ENCODE results near the gene BCL11B.

- TF ChIP-seq CTCF (conservative IDR thresholded peaks at IDR 0.05; ENCODE audit: low read length) (no peak), EZH2phosphoT487 (IDR thresholded peaks at IDR 0.05; ENCODE audit: borderline replicate concordance, low read depth, low read length) (no peak)
Measured at GRCh38 chr14:99257122-99257672, 14.8 kb downstream of the BCL11B start.

Measured in OCI-LY7 (cell line).